Measurements from ENCODE around the gene AHRR. TPM values are rescaled to one million over a fixed set of nuclear protein-coding genes. Genes with fewer than 3 reads are reported as not detected.

AHRR gene
- total RNA-seq, 2 experiments from 2014 or later: 35.7 to 41.6 TPM

DNA sequence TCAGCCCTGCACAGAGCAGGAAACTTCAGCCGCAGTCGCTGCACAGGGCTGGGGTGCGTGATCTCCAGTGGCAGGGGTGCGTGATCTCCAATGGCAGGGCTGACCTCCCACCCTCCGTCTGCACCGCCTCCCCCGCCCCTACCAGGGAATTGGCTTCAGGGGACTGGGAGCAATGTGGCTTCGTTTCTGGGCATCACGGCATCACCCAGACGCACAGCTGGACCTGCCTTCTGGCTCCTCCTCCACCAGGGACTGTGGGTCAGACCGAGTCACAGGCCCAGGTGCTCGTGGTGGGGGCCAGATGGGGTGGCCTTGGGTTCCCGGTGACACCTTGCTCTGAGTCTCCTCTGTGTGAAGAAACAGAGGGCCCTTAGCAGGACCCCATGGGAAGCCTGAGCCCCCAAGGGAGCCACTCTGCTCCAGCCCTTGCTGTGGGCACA lies 51.1 kb downstream of the AHRR start:
- Mint-ChIP-seq H3K36me3 (peaks cover 28% of the 10 kb centered on the region), H3K9me3 (no peaks in the 10 kb centered on the region), H3K27ac (peak overlapping the region; percentile 85), H3K27me3 (no peaks in the 10 kb centered on the region), H3K4me1 (peaks cover 61% of the 10 kb centered on the region), H3K4me3 (peak overlapping the region; percentile 75)
- ATAC-seq (ENCODE audit: low read depth) (no peak), DNase-seq (no peak)
- POLR2A ChIA-PET: interaction anchor here (0.5 to 2.9 kb wide), 6 partner anchors 8 to 102 kb away, joined by 3 to 16 read pairs (median 6); no protein-coding TSS in a partner anchor

DNA sequence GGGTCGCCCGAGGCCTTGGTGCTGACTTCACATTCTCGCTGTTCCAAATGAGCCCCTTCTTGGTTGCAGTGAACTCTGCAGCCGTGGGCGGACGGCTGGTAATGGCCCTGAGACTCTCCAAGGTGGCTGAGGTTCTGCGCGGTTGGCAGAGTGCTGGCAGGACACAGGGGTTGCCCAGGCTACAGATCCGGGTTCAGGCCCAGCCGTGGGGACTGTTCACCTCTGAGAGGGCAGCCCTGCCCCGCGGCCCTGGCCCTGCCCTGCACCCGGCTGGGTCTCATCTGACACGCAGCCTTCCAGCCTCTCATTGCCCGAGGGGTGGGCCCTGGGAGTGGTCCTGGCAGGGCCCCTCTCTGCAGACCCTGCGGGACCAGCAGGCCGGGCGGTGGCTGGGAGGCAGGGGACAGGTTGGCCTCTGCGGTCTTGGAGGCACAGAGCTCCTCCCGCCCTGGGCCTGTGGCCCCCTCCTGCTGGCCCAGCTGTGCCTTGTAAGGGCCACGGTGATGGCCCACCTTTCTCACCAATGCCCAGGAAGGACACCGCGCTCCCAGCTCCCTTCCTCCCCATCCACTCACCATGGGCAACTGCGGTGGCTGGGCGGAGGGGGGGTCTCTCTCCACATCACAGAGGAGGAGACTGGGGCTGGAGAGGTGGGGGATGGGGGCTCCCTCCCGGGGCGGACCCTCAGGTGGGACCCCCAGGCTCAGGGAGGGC lies 51.6 kb downstream of the AHRR start:
- ATAC-seq (ENCODE audit: low read depth) (peak; percentile 9), DNase-seq (no peak)
- POLR2A ChIA-PET: interaction anchor here (0.7 to 2.9 kb wide), 3 partner anchors 17 to 28 kb away, joined by 3 to 16 read pairs (median 4); no protein-coding TSS in a partner anchor
- peaks cover 27% of the 10 kb centered on the region for H3K36me3 Mint-ChIP-seq
- H3K9me3 Mint-ChIP-seq: no peaks in the 10 kb centered on the region
- H3K4me1 Mint-ChIP-seq: peaks cover 63% of the 10 kb centered on the region
- peak overlapping the region; percentile 75 for H3K4me3 Mint-ChIP-seq
- no peaks in the 10 kb centered on the region for H3K27me3 Mint-ChIP-seq
- peak overlapping the region; percentile 85 for H3K27ac Mint-ChIP-seq

DNA sequence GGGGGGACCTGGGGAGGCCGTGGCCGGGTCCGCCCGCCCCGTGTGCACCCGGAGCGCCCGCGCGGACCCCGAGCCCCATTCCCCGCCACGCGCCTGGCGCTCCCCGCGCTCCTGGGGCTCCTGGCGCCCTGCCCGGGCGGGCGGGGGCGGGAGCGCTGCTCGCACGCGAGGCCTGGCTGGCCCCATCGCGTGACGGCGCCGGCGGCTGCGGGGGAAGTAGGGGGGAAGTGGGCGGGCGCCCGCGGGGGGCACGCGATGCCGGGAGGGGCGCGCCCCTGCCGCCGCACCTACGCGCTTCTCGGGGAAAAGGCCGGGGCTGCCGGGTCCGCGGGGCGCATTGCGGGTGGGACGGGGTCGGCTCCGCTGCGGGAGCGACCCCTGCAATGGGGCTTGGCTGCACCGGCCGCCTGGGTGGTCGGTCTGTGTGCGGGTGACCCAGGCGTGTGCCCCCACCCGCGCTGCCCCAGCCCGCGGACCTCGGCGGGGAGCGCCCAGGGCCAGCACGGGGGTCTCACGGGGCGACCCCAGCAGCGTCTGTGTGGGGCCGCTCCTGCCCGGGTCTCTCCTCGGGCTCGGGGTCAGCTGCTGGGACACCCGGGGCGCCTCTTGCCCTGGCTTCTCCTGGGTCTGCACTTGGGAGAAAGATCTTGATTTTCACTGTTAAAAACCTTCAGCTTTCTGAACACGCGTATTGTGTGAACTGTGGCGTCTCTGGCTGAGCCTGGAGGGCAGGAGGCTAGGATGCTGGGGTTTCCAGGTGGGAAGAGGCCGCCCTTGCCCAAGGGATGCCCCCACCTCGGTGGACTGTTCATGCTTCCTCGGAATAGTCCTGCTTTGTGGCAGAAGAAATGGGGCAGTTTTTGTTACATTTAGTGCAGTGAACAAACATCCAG lies 52.4 kb downstream of the AHRR start:
- POLR2A ChIA-PET: interaction anchor here (0.7 to 2.9 kb wide), 8 partner anchors 17 to 103 kb away, joined by 3 to 16 read pairs (median 4); partner anchors contain the start of gene PDCD6
- H3K4me1 Mint-ChIP-seq: peaks cover 63% of the 10 kb centered on the region
- H3K36me3 Mint-ChIP-seq: peaks cover 22% of the 10 kb centered on the region
- no peaks in the 10 kb centered on the region for H3K27me3 Mint-ChIP-seq
- H3K9me3 Mint-ChIP-seq: no peaks in the 10 kb centered on the region
- DNase-seq (peak; percentile 91), ATAC-seq (ENCODE audit: low read depth) (peak; percentile 43)
- H3K4me3 Mint-ChIP-seq: peak overlapping the region; percentile 70
- H3K27ac Mint-ChIP-seq: peak overlapping the region; percentile 90

DNA sequence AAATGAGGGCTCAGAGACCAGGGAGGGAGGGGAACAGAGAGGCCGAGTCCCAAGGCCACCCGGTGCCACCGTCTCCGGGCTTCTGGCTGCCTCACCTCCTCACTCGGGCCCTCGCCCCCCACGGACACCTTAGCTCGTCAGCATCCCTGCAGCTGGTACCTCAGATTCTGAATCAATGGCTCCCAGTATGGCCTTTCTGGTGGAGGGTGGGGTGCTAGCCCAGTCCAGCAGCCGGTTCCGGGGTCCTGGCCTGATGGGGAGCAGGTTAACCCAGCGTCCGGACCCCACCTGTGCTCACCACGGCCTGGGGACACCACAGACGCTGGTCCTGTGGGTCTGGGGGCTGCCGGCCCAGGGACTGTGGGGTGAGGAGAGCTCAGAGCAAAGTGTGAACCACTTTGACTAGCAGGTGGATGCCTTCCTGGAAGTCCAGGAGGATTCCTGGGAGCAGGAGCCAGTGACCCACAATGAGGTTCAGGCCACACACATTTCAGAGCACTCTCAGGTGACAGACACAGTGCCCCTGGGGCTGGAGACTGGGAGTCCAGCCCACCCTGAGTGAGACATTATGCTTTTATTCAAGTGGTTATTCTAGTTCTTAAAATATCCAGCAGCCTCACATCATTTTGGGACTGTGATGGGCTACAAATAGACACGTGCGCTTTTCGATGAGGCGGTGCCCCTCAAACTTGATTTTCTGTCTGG lies 53.3 kb downstream of the AHRR start:
- POLR2A ChIA-PET: interaction anchor here (0.7 to 1.2 kb wide), 5 partner anchors 18 to 104 kb away, joined by 3 to 9 read pairs (median 5); partner anchors contain the start of gene PDCD6
- H3K36me3 Mint-ChIP-seq: peaks cover 24% of the 10 kb centered on the region
- H3K27ac Mint-ChIP-seq: peak overlapping the region; percentile 90
- H3K4me1 Mint-ChIP-seq: peaks cover 64% of the 10 kb centered on the region
- H3K27me3 Mint-ChIP-seq: no peaks in the 10 kb centered on the region
- DNase-seq: no peak
- H3K9me3 Mint-ChIP-seq: no peaks in the 10 kb centered on the region
- H3K4me3 Mint-ChIP-seq: peak overlapping the region; percentile 70
- no peak for ATAC-seq (ENCODE audit: low read depth)

DNA sequence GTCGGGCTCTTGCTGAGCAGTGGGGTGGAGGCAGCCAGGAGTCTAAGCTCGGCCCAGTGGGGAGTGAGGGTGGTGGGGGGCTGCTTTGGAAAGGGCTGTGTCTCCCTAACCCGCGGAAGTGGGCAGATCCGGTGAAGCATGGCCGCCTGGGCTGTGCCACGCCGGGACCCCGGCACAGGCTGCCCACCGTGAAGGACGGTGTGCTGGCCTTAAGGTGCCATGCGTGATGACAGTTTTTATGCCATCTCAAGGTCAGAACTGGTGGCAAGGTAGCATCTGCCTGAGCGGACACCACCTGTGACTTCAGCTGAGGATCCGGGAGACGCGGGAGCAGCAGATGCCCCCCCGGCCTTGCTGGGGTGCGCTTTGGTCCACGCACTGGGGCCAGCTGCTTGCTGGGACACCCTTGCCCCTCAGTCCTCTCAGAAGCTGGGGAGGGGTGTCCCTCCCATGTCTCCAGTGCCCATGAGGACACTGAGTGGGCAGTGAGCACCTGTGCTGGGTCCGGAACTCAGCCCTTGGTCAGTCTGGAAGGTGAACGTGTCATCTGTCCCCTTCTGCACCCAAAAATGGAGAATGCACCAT lies 53.9 kb downstream of the AHRR start:
- no peak for DNase-seq
- POLR2A ChIA-PET: interaction anchor here (1.2 kb wide), 1 partner anchor 29 kb away, joined by 5 read pairs; no protein-coding TSS in a partner anchor
- ATAC-seq (ENCODE audit: low read depth): no peak
- no peaks in the 10 kb centered on the region for H3K9me3 Mint-ChIP-seq
- H3K27ac Mint-ChIP-seq: peak overlapping the region; percentile 90
- no peaks in the 10 kb centered on the region for H3K27me3 Mint-ChIP-seq
- H3K4me1 Mint-ChIP-seq: peaks cover 64% of the 10 kb centered on the region
- peaks cover 22% of the 10 kb centered on the region for H3K36me3 Mint-ChIP-seq
- peak overlapping the region; percentile 70 for H3K4me3 Mint-ChIP-seq

DNA sequence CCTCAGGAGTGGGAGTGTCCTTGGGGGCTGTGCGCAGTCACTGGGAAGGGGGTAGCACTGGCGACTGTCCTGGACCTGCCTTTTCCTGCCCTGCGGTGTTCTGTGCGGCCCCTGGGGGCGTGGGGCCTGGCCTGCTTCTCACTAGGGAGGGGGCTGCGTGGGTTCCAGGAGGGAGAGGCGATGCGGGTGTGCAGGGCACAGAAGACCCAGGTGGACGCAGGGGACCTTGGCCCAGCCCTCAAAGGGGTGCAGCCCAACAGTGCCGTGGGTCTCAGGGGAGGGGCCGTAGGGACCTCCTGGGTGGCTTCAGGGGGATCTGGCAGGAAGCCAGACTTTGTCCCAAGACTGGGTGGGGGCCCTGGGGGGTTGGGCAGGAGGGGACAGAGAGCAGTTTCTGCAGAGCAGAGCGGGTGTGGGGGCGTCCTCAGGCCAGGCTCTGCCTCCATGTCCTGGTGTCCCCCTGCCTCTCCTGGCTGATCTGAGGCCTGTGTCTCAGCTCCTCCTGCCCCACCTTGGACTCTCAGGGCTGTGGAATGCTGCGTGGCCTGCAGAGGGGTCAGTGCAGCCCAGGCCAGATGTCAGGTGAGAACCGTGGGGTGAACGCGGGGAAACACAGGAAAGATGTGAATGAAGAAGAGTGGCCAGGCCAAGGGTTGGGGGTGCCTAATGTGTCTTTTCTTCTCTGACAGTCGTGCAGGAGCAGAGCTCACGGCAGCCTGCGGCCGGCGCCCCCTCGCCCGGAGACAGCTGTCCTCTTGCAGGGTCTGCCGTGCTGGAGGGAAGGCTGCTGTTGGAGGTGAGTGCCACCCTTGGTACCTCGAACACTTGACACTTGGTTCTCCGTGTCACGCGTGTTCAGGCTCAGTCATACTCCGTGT lies 54.6 kb downstream of the AHRR start:
- Mint-ChIP-seq H3K9me3 (peaks cover 2% of the 10 kb centered on the region), H3K36me3 (peaks cover 27% of the 10 kb centered on the region), H3K27me3 (no peaks in the 10 kb centered on the region), H3K4me3 (no peak overlapping the region), H3K4me1 (peaks cover 63% of the 10 kb centered on the region), H3K27ac (peak overlapping the region; percentile 90)
- POLR2A ChIA-PET: no interaction called here
- peak; percentile 32 for DNase-seq
- ATAC-seq (ENCODE audit: low read depth): no peak

DNA sequence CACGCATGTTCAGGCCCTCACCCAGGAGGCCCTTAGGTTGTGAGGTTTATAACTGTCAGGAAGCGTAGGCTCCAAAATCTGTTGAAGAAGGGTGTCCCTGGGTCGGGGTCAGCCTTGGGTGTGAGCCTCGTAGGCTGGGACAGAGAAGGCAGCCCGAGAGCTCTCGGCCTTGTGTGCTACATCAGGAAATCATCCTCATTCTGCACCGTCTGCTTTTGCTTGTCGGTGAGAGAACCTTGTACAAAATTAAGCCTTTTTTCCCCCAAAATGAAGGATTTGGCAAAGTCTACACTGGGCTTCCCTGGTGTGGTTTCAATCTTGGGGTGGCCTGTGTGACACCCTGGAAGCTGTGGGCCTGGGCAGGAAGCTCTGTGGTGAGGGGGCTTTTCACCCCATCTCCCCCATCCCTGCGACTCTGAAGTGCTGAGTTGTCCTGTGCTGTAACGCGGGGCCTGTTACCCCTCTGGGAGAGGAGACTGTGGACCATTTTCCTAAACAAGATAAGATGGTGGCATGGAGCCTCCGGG lies 55.3 kb downstream of the AHRR start:
- no peak for ATAC-seq (ENCODE audit: low read depth)
- Mint-ChIP-seq H3K4me3 (peak overlapping the region; percentile 19), H3K27ac (peak overlapping the region; percentile 90), H3K9me3 (peaks cover 6% of the 10 kb centered on the region), H3K4me1 (peaks cover 60% of the 10 kb centered on the region), H3K36me3 (peaks cover 29% of the 10 kb centered on the region), H3K27me3 (no peaks in the 10 kb centered on the region)
- POLR2A ChIA-PET: interaction anchor here (3.0 kb wide), 1 partner anchor 8 kb away, joined by 23 read pairs; no protein-coding TSS in a partner anchor
- peak; percentile 29 for DNase-seq

DNA sequence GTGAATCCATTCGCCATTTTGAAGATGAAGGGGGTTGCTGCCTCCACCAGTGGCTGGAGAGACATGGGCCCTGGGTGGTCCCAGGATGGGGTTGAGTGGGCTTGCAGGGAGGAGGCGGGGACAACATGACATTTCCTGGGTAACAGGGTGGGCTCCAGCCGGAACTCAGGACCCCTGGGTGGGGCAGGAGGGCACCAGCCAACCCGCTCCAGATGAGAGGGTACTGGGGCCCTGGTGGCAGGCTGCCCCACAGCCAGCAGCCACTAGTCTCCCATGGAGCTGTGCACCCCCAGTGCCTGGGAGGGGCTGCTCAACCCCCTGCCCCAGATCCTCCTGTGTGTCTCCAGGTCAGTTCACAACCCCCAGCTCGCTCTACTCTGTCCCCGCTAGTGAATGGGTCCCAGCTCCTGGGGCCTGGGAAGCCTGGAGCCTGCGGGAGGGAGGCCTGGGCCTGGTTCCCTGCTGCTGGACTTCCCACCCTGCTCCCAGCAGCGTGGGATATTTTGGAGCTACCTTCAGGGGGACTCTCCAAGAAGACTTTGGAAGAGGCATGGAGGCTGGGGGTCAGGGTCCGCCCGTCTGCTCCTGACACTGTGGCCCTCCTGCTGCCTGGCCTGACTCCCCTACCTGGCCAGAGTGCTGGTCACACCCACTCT lies 55.9 kb downstream of the AHRR start:
- POLR2A ChIA-PET: interaction anchor here (1.3 to 3.0 kb wide), 6 partner anchors 9 to 56 kb away, joined by 4 to 27 read pairs (median 8); partner anchors contain the start of gene AHRR
- Mint-ChIP-seq H3K27ac (peak overlapping the region; percentile 94), H3K27me3 (no peaks in the 10 kb centered on the region), H3K9me3 (peaks cover 9% of the 10 kb centered on the region), H3K36me3 (peaks cover 35% of the 10 kb centered on the region), H3K4me1 (peaks cover 58% of the 10 kb centered on the region), H3K4me3 (peak overlapping the region; percentile 67)
- no peak for DNase-seq
- ATAC-seq (ENCODE audit: low read depth): no peak

DNA sequence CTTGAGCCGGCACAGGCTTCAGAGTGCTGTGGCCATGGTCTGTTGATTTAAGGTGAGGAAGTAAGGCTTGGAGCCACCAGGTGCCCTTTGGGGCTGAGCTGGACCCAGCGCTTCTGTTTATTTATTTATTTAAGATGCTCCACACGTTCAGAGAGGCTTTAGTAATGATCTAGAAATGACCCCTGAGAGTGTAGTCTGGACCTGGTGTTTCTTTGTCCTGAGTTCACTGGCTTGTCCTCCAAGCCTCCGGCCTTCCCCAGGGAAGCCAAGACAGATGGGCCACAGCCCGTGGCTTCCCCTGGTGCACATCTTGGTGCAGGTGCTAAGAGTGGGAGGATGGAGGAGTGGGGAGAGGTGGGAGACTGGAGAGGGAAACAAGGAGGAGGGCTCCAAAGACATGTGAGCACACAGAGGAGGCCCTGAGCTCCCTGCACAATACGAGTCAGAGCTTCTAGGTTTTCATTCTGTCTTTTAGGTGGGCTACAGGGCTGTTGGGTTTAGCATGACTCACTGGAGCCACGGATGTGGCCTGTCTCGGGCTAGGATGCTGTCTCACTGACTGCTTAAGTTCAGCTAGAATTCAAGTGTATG lies 56.9 kb downstream of the AHRR start:
- peak; percentile 88 for ATAC-seq (ENCODE audit: low read depth)
- H3K27ac Mint-ChIP-seq: peak overlapping the region; percentile 94
- H3K4me3 Mint-ChIP-seq: peak overlapping the region; percentile 67
- H3K9me3 Mint-ChIP-seq: peaks cover 11% of the 10 kb centered on the region
- H3K36me3 Mint-ChIP-seq: peaks cover 40% of the 10 kb centered on the region
- peaks cover 57% of the 10 kb centered on the region for H3K4me1 Mint-ChIP-seq
- POLR2A ChIA-PET: interaction anchor here (0.7 to 3.0 kb wide), 8 partner anchors 8 to 94 kb away, joined by 3 to 27 read pairs (median 6); partner anchors contain the start of gene AHRR
- H3K27me3 Mint-ChIP-seq: no peaks in the 10 kb centered on the region
- DNase-seq: peak; percentile 62

DNA sequence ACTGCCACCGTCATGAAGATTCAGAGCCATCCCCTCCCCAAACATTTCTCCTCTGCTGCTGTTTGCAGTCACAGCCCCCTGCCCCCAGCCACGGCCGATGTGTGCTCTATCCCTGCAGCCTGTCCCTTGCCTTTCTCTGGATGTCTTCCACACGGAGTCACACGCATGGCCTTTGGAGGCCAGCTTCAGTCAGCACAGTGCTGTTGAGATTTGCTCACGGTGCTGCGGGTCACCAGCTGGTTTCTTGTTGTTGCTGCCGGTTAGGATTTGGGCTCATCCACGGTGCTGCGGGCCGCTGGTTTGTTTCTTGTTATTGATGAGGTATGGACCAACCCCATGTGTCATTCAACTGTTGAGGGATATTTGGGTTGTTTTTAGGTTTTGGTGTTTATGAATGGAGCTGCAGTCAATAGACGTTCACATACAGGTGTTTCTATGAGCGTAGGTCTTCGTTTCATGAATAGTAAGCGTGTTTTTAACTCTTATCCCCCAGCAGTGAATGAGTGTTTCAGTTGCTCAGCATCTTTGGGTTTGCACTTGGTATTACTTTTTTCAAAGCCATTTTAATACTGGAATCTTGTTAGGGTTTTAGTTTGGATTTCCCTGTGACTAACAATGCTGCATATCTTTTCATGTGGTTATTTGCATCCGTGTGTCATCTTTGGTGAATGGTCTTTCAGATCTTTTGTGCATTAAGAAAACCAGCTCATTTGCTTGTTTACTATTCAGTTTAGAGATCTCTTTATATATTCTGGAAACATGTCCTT lies 57.6 kb downstream of the AHRR start:
- H3K27me3 Mint-ChIP-seq: no peaks in the 10 kb centered on the region
- DNase-seq: no peak
- POLR2A ChIA-PET: interaction anchor here (0.6 to 3.0 kb wide), 10 partner anchors 8 to 109 kb away, joined by 3 to 27 read pairs (median 4); no protein-coding TSS in a partner anchor
- H3K27ac Mint-ChIP-seq: peak overlapping the region; percentile 94
- peak overlapping the region; percentile 67 for H3K4me3 Mint-ChIP-seq
- peaks cover 59% of the 10 kb centered on the region for H3K4me1 Mint-ChIP-seq
- H3K36me3 Mint-ChIP-seq: peaks cover 47% of the 10 kb centered on the region
- H3K9me3 Mint-ChIP-seq: peaks cover 15% of the 10 kb centered on the region
- ATAC-seq (ENCODE audit: low read depth): peak; percentile 1

Data from activated naive CD8-positive, alpha-beta T cell treated with anti-CD3 and anti-CD28 coated beads, Interleukin-2, amount 10 ng/mL, durations not matched to agents 7 days and 5 days (primary cell).